Endodermal cell (in vitro differentiated cells): ENCODE results near the gene ACAN. TPM values are rescaled to one million over a fixed set of nuclear protein-coding genes. Genes with fewer than 3 reads are reported as not detected.

Experiments used
- DNase-seq: peaks from one replicate; pipeline ENCODE4 v3.0.0-alpha.2; 2017
- H3K27ac ChIP-seq: 2 replicates; pipeline ENCODE4 v1.5.1; 2013; ENCODE audit warnings: mild to moderate bottlenecking, low read depth, low read length, moderate library complexity
- H3K27me3 ChIP-seq: 2 replicates; pipeline ENCODE4 v1.6.1; 2013; ENCODE audit warnings: mild to moderate bottlenecking, low read length, moderate library complexity; ENCODE audit not compliant: insufficient read depth, control insufficient read depth, poor library complexity, severe bottlenecking
- H3K36me3 ChIP-seq: 2 replicates; pipeline ENCODE4 v1.7.0; 2013; ENCODE audit warnings: mild to moderate bottlenecking, low read length, moderate library complexity; ENCODE audit not compliant: control insufficient read depth, insufficient read depth
- H3K4me1 ChIP-seq: one replicate; pipeline ENCODE4 v1.7.0; 2013; ENCODE audit warnings: low read length; ENCODE audit not compliant: control insufficient read depth, insufficient read depth
- H3K4me3 ChIP-seq: 2 replicates; pipeline ENCODE4 v1.5.1; 2013; ENCODE audit warnings: mild to moderate bottlenecking, low read length, moderate library complexity
- H3K9ac ChIP-seq: 2 replicates; pipeline ENCODE4 v1.6.1; 2013; ENCODE audit warnings: mild to moderate bottlenecking, low read length, moderate library complexity; ENCODE audit not compliant: poor library complexity, severe bottlenecking; ENCODE audit errors: extremely low read depth
- H3K9me3 ChIP-seq: 2 replicates; pipeline ENCODE4 v1.6.1; 2013; ENCODE audit warnings: mild to moderate bottlenecking, low read length, moderate library complexity; ENCODE audit not compliant: control insufficient read depth
- H3K27ac Mint-ChIP-seq: 2 replicates; pipeline ENCODE4 v1.8.0; 2020; ENCODE audit warnings: mixed read lengths
- H3K27me3 Mint-ChIP-seq: 2 replicates; pipeline ENCODE4 v1.8.0; 2021; ENCODE audit warnings: mild to moderate bottlenecking, mixed read lengths; ENCODE audit not compliant: insufficient read depth
- H3K36me3 Mint-ChIP-seq: 2 replicates; pipeline ENCODE4 v1.8.0; 2020; ENCODE audit warnings: low read depth, mixed read lengths
- H3K4me1 Mint-ChIP-seq: 2 replicates; pipeline ENCODE4 v1.8.0; 2020; ENCODE audit warnings: mixed read lengths
- H3K4me3 Mint-ChIP-seq: 2 replicates; pipeline ENCODE4 v1.8.0; 2020; ENCODE audit warnings: mild to moderate bottlenecking, moderate library complexity, mixed read lengths
- H3K9me3 Mint-ChIP-seq: 2 replicates; pipeline ENCODE4 v1.8.0; 2020; ENCODE audit warnings: mild to moderate bottlenecking, mixed read lengths
- CTCF ChIP-seq: fragments of 200-600 bp; sonication (generic); conservative IDR thresholded peaks from 2 replicates; pipeline ENCODE4 v1.5.0; 2021; ENCODE audit warnings: antibody characterized with exemption, mild to moderate bottlenecking
- WGBS, 2 experiments: methylation state at CpG; one replicate each; pipeline versions ENCODE4 v1.1.5 to v1.1.7; 2013; ENCODE audit warnings: missing lambda C conversion rate in 2 of 2, mixed read lengths in 1 of 2; ENCODE audit not compliant: insufficient coverage in 1 of 2, insufficient read length in 1 of 2; 5-methylcytosine and 5-hydroxymethylcytosine counted together
- total RNA-seq, 2 donors: library from RNA; stranded (reverse); fragmentation: NEBNext Ultra II Directional in 1 of 2; extraction: Animal tissue kit (Norgen Biotek cat#: 25700) in 1 of 2; gene quantifications; 2 replicates in 1 of 2; 3 replicates in 1 of 2; pipeline ENCODE4 v1.2.1, GENCODE V29; 2021

Gene ACAN
- total RNA-seq, 2 donors from 2014 or later: 0.38 to 0.75 TPM

- Mint-ChIP-seq H3K27ac (no peak overlapping the region), H3K4me3 (peak overlapping the region; percentile 63), H3K36me3 (no peaks in the 10 kb centered on the region), H3K9me3 (no peaks in the 10 kb centered on the region), H3K27me3 (peaks cover 51% of the 10 kb centered on the region), H3K4me1 (no peaks in the 10 kb centered on the region)
- no peak overlapping the region for H3K9ac ChIP-seq
- H3K27me3 ChIP-seq: peaks cover 68% of the 10 kb centered on the region
- 27 to 43% methylated on average over 20 to 38 of the region's 38 CpGs for WGBS, 2 experiments
- no peaks in the 10 kb centered on the region for H3K4me1 ChIP-seq
- TF ChIP-seq CTCF: no peak
- no peak overlapping the region for H3K27ac ChIP-seq
- DNase-seq: peak; percentile 81
- no peaks in the 10 kb centered on the region for H3K36me3 ChIP-seq
- peak overlapping the region; percentile 64 for H3K4me3 ChIP-seq
- no peaks in the 10 kb centered on the region for H3K9me3 ChIP-seq
Measured at GRCh38 chr15:88769161-88769971, 33.9 kb upstream of the ACAN start.

GRCh38 chr15:88775776-88776175 is 27.5 kb upstream of the ACAN start:
- no peak overlapping the region for H3K4me3 Mint-ChIP-seq
- 91 to 94% methylated on average over 4 of the region's 4 CpGs for WGBS, 2 experiments
- no peak for TF ChIP-seq CTCF

GRCh38 chr15:88776646-88777045 is 26.6 kb upstream of the ACAN start:
- Mint-ChIP-seq H3K36me3 (no peaks in the 10 kb centered on the region), H3K4me3 (no peak overlapping the region), H3K4me1 (no peaks in the 10 kb centered on the region), H3K27me3 (peaks cover 13% of the 10 kb centered on the region), H3K9me3 (peaks cover 7% of the 10 kb centered on the region), H3K27ac (no peak overlapping the region)
- WGBS, 2 experiments: 81 to 88% methylated on average over 3 of the region's 3 CpGs
- Histone ChIP-seq H3K27ac (no peak overlapping the region), H3K4me1 (no peaks in the 10 kb centered on the region), H3K36me3 (no peaks in the 10 kb centered on the region), H3K4me3 (no peak overlapping the region), H3K9me3 (peaks cover 5% of the 10 kb centered on the region), H3K9ac (no peak overlapping the region), H3K27me3 (peaks cover 2% of the 10 kb centered on the region)
- no peak for DNase-seq
- no peak for TF ChIP-seq CTCF

More at GRCh38 chr15:88775776-88776175, 27.5 kb upstream of the ACAN start:
- Mint-ChIP-seq H3K4me1 (no peaks in the 10 kb centered on the region), H3K27ac (no peak overlapping the region), H3K27me3 (peaks cover 21% of the 10 kb centered on the region), H3K9me3 (peaks cover 7% of the 10 kb centered on the region), H3K36me3 (no peaks in the 10 kb centered on the region)
- H3K9ac ChIP-seq: no peak overlapping the region
- no peak overlapping the region for H3K27ac ChIP-seq
- H3K4me1 ChIP-seq: no peaks in the 10 kb centered on the region
- no peak overlapping the region for H3K4me3 ChIP-seq
- H3K27me3 ChIP-seq: peaks cover 11% of the 10 kb centered on the region
- peaks cover 5% of the 10 kb centered on the region for H3K9me3 ChIP-seq
- no peaks in the 10 kb centered on the region for H3K36me3 ChIP-seq
- DNase-seq: no peak
